ENCODE data around the gene BTG1.

DNA sequence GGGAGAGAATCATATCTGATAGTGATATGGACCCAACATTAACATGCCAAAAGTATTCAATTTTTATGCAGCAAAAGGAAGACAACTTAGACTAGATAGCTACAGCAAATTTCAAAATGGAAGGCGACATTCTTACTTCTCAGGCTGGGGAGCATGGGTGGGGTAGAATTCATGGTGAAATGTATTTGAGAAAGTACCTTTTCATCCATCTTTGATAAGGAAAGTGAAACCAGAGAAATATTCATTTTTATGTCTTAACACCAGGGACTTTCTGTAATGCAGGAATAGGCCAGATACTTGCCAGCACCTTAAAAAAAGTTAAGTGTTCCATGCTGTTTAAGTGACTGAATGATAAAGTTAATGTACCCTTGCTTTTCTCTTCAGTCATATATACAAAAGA is 13.4 kb downstream of the BTG1 start:
- TF ChIP-seq, protein P1, sequence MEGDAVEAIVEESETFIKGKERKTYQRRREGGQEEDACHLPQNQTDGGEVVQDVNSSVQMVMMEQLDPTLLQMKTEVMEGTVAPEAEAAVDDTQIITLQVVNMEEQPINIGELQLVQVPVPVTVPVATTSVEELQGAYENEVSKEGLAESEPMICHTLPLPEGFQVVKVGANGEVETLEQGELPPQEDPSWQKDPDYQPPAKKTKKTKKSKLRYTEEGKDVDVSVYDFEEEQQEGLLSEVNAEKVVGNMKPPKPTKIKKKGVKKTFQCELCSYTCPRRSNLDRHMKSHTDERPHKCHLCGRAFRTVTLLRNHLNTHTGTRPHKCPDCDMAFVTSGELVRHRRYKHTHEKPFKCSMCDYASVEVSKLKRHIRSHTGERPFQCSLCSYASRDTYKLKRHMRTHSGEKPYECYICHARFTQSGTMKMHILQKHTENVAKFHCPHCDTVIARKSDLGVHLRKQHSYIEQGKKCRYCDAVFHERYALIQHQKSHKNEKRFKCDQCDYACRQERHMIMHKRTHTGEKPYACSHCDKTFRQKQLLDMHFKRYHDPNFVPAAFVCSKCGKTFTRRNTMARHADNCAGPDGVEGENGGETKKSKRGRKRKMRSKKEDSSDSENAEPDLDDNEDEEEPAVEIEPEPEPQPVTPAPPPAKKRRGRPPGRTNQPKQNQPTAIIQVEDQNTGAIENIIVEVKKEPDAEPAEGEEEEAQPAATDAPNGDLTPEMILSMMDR (conservative IDR thresholded peaks at IDR 0.05; ENCODE audit: low read length): no peak
- TF ChIP-seq EZH2phosphoT487 (IDR thresholded peaks at IDR 0.05; ENCODE audit: borderline replicate concordance): no peak

Measured in Loucy (cell line).